ENCODE measurements around the gene VPS26C.
"Not testable (repeated sequence)": the region's sequence is repeated elsewhere in the genome, so short reads cannot be mapped to it uniquely, and the experiment has no call there.

VPS26C gene

GRCh38 chr21:37267269-37268185, at the start of gene VPS26C:
Gene VPS26C (minus strand): TSS chr21:37267334. CDS start chr21:37267294, 40 bp downstream.
- peak; percentile 94 to 97 for DNase-seq (ENCODE audit: low read depth in 1 of 2, low spot score in 1 of 2)

GRCh38 chr21:37316072-37316471, 48.9 kb upstream of the VPS26C start:
- DNase-seq (ENCODE audit: low read depth in 1 of 2, low spot score in 1 of 2): not testable (repeated sequence)

GRCh38 chr21:37300114-37300751, 33.1 kb upstream of the VPS26C start:
- no peak for DNase-seq (ENCODE audit: low read depth in 1 of 2, low spot score in 1 of 2)

GRCh38 chr21:37297364-37297763, 30.2 kb upstream of the VPS26C start:
- DNase-seq (ENCODE audit: low read depth in 1 of 2, low spot score in 1 of 2): no peak

- no peak for DNase-seq (ENCODE audit: low read depth in 1 of 2, low spot score in 1 of 2)
Observed at GRCh38 chr21:37294679-37295078, 27.5 kb upstream of the VPS26C start.

GRCh38 chr21:37292941-37293340, 25.8 kb upstream of the VPS26C start:
- no peak for DNase-seq (ENCODE audit: low read depth in 1 of 2, low spot score in 1 of 2)

- DNase-seq (ENCODE audit: low read depth in 1 of 2, low spot score in 1 of 2): no peak
Observed at GRCh38 chr21:37292041-37292440, 24.9 kb upstream of the VPS26C start.

GRCh38 chr21:37283191-37283710, 16.1 kb upstream of the VPS26C start:
- not testable (repeated sequence) for DNase-seq (ENCODE audit: low read depth in 1 of 2, low spot score in 1 of 2)

- not testable (repeated sequence) for DNase-seq (ENCODE audit: low read depth in 1 of 2, low spot score in 1 of 2)
Observed at GRCh38 chr21:37282602-37283001, 15.5 kb upstream of the VPS26C start.

GRCh38 chr21:37281993-37282392, 14.9 kb upstream of the VPS26C start:
- no peak for DNase-seq (ENCODE audit: low read depth in 1 of 2, low spot score in 1 of 2)

GRCh38 chr21:37281579-37281978, 14.4 kb upstream of the VPS26C start:
- DNase-seq (ENCODE audit: low read depth in 1 of 2, low spot score in 1 of 2): no peak

GRCh38 chr21:37279271-37279670, 12.1 kb upstream of the VPS26C start:
- DNase-seq (ENCODE audit: low read depth in 1 of 2, low spot score in 1 of 2): not testable (repeated sequence)

GRCh38 chr21:37278199-37278598, 11.1 kb upstream of the VPS26C start:
- DNase-seq (ENCODE audit: low read depth in 1 of 2, low spot score in 1 of 2): no peak

- DNase-seq (ENCODE audit: low read depth in 1 of 2, low spot score in 1 of 2): no peak
Observed at GRCh38 chr21:37276377-37276776, 9.2 kb upstream of the VPS26C start.

- no peak for DNase-seq (ENCODE audit: low read depth in 1 of 2, low spot score in 1 of 2)
Observed at GRCh38 chr21:37273911-37274690, 7.0 kb upstream of the VPS26C start.

- DNase-seq (ENCODE audit: low read depth in 1 of 2, low spot score in 1 of 2): no peak
Observed at GRCh38 chr21:37273440-37273839, 6.3 kb upstream of the VPS26C start.

GRCh38 chr21:37272897-37273296, 5.8 kb upstream of the VPS26C start:
- no peak for DNase-seq (ENCODE audit: low read depth in 1 of 2, low spot score in 1 of 2)

GRCh38 chr21:37270576-37271365, 3.6 kb upstream of the VPS26C start:
- DNase-seq (ENCODE audit: low read depth in 1 of 2, low spot score in 1 of 2): no peak

- DNase-seq (ENCODE audit: low read depth in 1 of 2, low spot score in 1 of 2): no peak
Observed at GRCh38 chr21:37269481-37269880, 2.3 kb upstream of the VPS26C start.

GRCh38 chr21:37268186-37268503, 1.0 kb upstream of the VPS26C start:
- no peak for DNase-seq (ENCODE audit: low read depth in 1 of 2, low spot score in 1 of 2)

Data from stimulated activated CD4-positive, alpha-beta T cell treated with anti-CD3 and anti-CD28 coated beads, Interleukin-15, amount 100 ng/mL, for 1 hour (primary cell).